HG03103 (cell line): ENCODE data around the gene NPLOC4.
"Not testable (repeated sequence)": the region's sequence is repeated elsewhere in the genome, so short reads cannot be mapped to it uniquely, and the experiment has no call there.

ENCODE experiments used
- ATAC-seq: cut with Tn5 transposase; IDR thresholded peaks from one replicate; pipeline ENCODE4 v1.9.1; 2021; ENCODE audit warnings: low read depth; ENCODE audit not compliant: unreplicated experiment

Gene NPLOC4

DNA sequence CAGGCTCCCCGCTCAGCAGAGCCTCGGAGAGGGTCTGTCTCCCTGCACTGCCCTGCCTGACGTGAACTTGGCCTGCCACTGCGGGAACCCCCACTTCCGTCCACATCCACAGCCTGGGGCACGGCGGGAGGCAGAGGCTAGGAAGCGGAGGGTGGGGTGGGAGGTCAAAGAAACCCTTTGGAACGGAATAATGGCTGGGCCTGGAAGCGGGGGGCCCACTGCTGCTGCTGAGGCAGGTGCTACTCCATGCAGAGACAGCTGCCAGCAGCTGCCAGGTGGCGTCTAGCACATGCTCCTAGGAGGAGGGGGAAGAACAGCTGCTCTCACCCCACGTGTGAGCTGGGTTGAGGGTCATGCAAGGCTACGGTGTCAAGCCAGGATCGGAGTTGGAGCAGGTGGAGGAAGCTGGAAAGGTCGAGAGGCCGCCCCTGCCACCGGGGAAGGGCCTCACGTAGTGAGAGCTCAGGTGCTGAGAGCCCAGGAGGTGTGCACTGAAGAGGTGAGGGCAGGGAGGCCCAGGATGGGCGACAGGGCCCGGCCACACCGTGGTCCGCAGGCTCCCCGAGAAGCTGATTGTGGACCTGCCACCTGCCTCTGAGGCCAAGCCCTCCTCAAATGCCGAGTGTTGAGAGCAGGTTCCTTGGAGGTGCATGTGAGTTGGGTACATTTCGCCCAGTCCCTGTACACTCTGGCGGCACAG is 98.9 kb downstream of the NPLOC4 start:
- no peak for ATAC-seq

DNA sequence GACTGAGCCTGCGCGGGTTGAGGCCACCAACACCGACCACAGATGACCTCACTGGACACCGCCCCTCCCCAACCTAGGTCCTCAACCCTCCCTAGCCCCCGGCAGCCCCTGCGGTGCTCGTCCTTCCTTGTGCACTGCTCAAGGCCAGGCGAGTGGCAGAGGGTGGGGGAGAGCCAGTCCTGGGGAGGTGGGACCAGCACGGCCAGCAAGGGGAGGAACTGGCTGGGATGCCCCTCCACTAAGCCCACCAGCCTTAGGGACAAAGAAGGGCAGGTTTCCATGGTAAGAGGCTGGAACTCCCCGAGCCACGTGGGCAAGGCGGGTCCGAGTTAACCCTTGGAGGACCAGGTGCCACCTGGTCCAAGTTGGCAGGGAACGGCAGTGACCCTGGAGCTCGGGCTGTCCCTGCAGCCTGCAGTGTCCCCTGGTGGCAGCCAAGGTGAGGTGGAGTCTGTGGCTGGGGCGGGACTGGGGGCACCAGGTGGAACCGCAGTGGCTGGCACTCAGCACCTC is 99.5 kb downstream of the NPLOC4 start:
- ATAC-seq = no peak

DNA sequence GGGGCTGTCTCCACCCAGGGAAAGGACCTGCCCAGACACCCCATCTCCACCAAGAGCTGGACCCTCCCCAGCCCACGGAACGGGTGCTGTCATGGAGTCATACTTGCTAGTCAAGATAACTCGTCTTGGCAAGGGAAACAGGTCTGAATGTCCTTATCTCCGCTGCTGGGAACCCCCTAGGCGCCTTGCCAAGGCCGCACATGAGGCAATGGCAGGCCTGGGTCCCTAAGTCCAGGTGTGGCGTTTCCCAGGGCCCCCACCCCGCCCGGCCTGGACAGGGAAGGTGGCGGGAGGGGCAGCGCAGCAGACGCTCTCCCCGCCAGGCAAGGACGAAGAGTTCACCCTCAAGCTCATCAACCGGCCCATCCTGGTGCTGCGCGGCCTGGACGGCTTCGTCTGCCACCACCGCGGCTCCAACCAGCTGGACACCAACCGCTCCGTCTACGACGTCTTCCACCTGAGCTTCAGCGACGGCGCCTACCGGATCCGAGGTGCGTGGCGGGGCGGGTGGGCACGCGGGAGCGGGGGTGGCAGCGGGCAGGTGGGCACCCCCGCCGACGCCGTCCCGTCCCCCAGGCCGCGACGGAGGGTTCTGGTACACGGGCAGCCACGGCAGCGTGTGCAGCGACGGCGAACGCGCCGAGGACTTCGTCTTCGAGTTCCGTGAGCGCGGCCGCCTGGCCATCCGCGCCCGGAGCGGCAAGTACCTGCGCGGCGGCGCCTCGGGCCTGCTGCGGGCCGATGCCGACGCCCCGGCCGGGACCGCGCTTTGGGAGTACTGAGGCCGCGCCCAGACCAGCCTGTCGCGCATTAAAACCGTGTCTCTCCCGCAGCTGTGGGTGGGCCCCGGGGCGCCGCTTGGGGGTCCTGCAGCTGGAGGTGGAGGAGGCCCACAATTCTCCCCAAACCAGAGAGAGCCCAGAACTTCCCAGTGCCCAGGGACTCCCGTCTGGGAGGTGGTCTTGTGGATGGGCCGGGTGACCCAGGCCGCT is 100.3 kb downstream of the NPLOC4 start:
- ATAC-seq = no peak

DNA sequence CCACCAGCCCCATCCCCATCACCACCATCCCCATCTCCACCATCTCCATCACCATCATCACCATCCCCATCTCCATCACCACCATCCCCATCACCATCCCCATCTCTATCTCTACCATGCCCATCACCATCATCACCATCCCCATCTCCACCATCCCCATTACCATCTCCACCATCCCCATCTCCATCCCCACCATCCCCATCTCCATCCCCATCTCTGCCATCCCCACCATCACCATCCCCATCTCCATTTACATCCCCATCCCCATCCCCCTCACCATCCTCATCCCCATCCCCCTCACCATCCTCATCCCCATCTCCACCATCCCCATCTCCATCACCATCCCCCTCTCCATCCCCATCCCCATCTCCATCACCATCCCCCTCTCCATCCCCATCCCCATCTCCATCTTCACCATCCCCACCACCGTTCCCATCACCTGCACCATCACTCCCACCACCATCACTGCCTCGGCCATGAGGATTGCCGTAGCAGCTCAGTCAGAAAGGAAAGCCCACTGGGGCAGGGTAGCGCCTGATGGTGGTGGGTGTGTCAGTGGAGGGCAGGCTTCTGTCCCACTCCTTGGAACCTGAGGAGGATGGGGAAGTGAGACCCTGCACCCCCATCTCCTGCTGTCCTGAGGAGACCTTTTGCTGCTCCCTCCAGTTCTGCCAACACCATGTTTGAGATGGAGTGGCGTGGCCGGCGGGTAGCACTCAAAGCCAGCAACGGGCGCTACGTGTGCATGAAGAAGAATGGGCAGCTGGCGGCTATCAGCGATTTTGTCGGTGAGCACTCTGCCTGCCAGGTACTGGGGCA is 101.2 kb downstream of the NPLOC4 start:
- ATAC-seq = no peak

DNA sequence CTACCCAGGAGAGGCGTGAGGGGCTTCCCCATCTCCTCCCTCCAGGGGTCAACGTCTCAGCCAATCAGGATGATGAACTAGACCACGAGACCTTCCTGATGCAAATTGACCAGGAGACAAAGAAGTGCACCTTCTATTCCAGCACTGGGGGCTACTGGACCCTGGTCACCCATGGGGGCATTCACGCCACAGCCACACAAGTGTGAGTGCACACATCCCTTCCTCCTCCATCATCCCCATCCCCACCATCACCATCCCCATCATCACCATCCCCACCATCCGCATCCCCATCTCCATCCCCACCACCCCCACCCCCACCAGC is 101.9 kb downstream of the NPLOC4 start:
- no peak for ATAC-seq

DNA sequence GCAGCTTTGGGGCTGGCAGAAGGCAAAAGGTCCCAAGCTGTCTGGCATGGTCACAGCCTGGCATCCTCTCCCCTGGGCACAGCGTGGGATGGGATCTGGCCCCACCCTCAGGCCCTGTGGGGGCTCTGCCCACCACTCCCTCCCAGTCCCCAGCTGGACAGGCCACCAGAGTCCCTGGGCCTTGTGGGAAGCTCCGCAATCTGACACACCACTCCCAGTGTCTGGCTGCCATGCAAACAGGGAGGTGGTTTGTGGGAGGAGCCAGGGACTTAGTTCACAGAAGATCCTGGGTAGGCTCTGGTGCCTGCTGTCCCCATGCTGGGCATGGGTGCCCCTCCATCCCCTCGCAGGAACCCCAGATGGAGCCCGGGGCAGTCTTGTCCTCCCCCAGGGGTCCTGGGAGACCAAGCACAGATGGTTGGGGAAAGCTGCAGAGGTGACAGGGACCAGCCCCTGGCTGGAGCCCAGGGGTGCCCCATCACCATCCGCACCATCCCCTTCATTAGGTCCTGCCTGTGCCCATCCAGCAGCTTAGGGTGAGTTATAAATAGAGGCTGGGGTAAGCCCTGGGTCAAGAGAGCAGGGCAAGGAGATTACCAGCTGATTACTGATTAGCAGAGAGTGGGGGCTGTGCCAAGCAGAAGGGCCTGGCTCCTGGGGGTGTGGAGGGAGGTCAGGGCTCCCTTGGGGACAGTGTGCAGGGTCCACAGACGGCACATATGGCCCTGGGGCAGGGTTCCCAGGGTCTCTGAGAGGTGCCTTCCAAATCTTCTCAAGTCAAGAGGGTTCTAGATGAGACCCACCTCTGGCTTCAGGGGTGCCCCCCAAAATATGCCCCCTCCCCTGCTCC is 102.5 kb downstream of the NPLOC4 start:
- no peak for ATAC-seq

DNA sequence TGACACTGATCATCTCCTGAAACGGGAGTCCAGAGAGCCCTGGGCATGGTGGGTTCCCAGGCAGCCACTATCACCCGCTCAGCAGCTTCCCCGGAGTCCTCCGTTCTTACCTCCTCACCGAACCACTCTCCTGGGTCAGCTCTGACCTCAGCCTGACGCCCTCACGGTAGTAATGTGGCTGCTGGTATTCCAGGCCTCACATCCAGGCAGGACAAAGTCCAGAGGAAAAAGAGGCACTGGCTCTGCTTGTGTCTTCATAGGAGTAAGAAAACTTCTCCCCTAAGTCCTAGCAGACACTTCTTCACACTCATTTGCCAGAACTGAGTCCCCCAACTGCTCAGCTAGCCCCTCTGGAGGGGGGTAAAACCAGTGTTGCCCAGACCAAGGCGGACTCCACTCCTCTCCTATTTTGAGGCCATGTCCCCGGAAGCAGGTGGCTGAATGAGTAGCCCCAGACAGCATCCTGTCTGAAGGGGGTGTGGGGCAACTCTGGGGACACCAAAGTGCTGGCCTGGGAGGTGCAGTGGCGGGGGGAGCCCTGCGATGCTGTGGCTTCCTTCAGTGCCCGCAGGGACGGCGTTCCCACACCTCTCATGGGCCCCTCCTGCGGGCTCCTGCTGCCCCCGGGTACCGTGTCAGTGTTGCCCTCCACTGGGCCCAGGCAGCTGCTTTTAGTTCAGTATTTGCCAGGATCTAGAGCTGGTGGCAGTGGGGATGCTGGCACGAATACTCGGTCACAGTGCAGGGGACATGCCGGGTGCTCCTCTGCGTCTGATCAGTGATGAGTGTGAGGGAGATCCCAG is 103.4 kb downstream of the NPLOC4 start:
- ATAC-seq = no peak

DNA sequence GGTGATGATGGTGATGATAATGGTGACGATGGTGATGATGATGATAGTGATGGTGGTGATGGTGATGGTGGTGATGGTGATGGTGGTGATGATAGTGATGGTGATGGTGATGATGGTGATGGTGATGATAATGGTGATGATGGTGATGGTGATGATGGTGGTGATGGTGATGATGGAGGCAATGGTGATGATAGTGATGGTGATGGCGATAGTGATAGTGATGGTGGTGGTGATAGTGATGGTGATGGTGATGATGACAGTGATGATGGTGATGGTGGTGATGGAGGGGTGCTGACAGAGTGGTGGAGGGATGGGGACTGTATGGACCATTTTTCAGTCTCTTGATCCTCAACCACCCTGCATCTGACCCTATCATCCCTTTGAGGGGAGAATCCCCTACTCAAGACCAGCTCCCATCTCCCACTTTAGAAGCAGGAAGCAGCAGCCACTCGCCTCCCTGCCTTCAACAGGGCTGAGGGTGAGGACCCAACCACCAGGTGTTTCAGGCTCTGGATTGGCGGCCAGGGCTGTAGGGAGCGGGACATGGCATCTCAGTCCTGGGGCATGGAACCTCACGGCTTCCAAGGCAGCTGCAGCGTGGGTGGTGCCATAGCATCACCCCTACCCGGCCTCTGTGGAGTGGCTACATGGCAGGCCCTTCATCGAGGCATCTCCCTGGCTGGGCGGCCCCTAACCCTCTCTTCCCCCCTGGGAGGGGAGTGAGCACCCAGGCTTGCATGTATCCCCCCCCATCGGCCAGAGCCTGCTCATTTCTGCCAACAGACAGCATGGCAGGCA is 104.2 kb downstream of the NPLOC4 start:
- no peak for ATAC-seq

DNA sequence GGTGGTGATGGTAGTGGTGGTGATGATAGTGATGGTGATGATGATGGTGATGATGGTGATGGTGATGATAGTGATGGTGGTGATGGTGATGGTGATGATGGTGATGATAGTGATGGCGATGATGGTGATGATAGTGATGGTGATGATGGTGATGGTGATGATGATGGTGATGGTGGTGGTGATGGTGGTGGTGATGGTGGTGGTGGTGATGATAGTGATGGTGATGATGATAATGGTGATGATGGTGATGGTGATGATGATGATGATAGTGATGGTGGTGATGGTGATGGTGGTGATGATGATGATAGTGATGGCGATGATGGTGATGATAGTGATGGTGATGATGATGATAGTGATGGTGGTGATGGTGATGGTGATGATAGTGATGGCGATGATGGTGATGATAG is 104.9 kb downstream of the NPLOC4 start:
- not testable (repeated sequence) for ATAC-seq

DNA sequence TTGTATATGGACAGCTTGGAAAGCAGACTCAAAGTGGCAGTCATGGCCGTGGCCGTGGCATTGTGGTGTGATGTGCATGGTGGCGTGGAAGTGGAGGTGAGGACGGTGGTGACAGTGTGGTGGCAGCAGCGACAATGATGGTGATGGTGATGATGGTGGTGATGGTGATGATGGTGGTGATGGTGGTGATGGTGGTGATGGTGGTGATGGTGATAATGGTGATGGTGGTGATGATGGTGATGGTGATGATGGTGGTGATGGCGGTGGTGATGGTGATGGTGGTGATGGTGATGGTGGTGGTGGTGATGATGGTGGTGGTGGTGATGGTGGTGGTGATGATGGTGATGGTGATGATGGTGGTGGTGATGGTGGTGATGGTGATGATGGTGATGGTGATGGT is 105.9 kb downstream of the NPLOC4 start:
- not testable (repeated sequence) for ATAC-seq

DNA sequence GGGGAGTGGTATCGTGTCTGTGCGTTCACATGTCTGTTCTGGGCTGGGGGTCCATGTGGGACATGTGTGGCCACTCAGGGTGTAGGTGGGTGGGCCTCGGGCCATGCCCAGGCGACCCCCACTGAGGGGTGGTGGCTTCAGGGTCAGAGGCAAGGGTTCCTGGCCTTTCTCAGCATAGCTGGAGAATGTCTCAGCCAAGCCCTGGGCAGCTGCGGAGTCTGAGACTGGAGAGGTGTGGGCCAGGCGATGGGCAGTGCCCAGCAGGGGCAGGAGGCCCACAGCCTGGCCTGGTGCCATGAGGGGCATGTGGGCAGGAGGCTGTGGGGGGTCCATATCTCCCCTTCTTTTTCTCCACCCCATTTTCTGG is 107.5 kb downstream of the NPLOC4 start:
- ATAC-seq = no peak

DNA sequence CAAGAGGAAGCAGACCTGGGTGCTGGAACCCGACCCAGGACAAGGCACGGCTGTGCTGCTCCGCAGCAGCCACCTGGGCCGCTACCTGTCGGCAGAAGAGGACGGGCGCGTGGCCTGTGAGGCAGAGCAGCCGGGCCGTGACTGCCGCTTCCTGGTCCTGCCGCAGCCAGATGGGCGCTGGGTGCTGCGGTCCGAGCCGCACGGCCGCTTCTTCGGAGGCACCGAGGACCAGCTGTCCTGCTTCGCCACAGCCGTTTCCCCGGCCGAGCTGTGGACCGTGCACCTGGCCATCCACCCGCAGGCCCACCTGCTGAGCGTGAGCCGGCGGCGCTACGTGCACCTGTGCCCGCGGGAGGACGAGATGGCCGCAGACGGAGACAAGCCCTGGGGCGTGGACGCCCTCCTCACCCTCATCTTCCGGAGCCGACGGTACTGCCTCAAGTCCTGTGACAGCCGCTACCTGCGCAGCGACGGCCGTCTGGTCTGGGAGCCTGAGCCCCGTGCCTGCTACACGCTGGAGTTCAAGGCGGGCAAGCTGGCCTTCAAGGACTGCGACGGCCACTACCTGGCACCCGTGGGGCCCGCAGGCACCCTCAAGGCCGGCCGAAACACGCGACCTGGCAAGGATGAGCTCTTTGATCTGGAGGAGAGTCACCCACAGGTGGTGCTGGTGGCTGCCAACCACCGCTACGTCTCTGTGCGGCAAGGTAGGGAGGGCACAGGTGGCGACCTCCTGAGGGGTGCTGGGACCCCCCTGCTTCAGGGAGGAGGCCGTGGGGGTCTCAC is 108.1 kb downstream of the NPLOC4 start:
- no peak for ATAC-seq

DNA sequence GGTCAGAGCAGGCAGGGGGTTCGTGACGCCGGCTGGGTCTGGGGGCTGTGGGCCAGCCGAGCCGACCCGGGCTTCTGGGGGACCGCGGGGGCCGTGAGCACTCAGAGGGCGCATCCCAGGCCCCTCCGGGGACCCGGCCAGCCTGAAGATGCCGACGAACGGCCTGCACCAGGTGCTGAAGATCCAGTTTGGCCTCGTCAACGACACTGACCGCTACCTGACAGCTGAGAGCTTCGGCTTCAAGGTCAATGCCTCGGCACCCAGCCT is 108.6 kb downstream of the NPLOC4 start:
- ATAC-seq = no peak

DNA sequence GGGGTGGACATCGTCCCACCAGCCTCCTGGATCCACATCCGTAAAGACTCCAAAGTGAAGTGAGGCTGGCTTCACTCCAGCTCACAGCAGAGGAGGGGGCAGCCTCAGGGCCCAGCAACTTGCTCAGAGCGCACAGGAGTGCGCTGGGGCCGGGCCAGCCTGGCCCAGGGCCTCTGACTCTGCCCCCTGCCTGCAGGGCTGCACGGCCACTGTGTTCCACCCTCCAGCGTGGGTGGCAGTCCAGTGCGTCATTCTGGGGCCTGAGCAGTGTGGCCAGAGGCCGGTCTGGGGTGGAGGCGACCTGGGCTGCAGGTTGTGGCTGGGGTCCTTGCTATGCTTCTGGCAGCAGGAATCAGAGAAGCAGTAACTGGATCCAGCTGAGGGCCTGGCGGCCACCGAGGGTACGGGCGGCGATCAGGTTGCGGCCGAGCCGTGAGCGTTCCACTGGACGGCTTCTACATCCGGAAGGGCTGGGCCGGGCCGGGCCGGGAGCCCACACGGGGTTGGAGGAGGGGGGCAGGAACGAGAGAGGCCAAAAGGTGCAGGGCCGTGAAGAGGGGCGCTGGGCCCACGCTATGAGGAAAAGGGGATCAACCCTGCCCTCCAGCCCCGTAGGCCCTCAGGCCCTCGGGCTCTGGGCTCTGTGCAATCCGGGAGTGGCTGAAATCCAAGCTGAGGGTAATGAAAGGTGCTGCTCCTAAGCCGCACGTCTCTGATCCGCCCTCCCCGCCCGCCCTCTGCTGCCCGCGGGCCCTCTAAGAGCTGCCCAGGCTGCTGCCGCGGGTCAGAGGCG is 109.1 kb downstream of the NPLOC4 start, which contains the start of gene FSCN2:
Gene FSCN2 (plus strand): TSS at position 787 of the 793 bp plus-strand sequence. CDS start 155 bp downstream, outside the sequence.
- ATAC-seq = no peak

DNA sequence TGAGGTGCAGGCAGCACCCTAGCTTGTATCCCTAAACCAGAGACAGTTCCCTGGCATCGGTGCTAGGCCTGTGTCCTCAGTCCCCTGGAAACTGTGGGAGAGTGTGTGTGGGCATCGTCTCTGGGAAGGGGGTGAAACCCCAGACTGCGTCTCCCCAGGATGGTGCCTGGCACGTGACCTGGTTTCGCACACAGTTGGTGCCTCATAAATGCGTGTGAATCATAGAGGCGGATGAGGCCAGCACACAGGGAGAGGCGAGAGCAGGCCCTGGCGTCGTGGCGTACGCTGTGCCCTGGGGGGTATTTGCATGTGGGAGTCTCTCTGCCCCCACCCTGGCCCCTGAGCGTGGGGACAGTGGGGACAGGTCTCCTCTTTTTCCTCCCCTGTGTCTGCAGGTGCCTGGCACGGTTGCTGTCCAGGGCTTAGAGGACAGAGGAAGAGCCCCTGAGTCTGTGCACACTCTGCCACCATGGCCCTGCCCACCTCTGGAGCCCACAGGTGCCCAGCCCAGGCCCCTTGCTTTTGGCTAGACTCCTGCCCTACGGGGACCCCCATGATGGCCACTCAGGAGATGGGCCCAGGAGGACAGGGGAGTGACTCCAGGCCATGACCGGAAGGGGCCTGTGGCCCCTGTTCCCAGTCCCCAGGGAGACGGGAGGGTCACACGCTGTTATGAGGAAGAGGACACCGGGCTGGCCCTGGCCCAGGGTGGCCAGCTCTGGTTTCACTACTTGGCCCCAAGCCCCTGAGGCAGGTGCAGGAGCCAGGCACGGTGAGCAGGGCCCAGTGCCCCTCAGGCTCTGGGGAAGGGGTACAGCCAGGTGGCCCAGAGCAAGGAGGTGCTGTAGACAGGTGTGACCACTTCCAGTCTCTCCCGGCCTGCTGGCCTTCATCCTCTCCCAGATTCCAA is 110.0 kb downstream of the NPLOC4 start:
- no peak for ATAC-seq

DNA sequence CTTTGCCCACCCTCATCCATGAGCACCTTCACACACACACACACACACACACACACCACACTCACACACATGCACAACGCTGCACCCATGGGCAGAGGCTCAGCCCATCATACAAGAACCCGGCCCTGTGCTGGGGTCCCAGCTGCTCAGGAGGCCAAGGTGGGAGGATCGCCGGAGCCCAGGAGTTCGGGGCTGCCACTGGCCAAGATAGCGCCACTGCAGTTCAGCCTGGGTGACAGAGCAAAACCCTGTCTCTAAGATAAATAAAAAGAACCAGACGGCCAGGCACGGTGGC is 112.1 kb downstream of the NPLOC4 start:
- ATAC-seq = no peak
